AG04450 (cell line): ENCODE results near the gene MELTF. TPM values are rescaled to one million over a fixed set of nuclear protein-coding genes. Genes with fewer than 3 reads are reported as not detected.

Experiments
- CTCF ChIA-PET: fragments of 300-600, 350-600 bp; formaldehyde crosslinking; extraction: SDS; loops from one replicate; lab custom pipeline; 2022; ENCODE audit warnings: antibody characterized with exemption, inconsistent platforms; lab: Charles Lee
- POLR2A ChIA-PET: fragments of 350-600 bp; formaldehyde crosslinking; extraction: SDS; loops from one replicate; lab custom pipeline; 2021; ENCODE audit warnings: antibody characterized with exemption, inconsistent platforms; lab: Yijun Ruan, JAX
- DNase-seq: peaks from one replicate; pipeline ENCODE4 v3.0.0-alpha.2; 2011; ENCODE audit warnings: low read depth, low spot score
- H3K27ac ChIP-seq: one replicate; pipeline ENCODE4 v1.5.1; 2012; ENCODE audit warnings: low read depth, low read length, control low read depth
- H3K27me3 ChIP-seq: one replicate; pipeline ENCODE4 v1.6.0; 2012; ENCODE audit warnings: low read length; ENCODE audit not compliant: control insufficient read depth, insufficient read depth
- H3K4me3 ChIP-seq: 2 replicates; pipeline ENCODE4 v1.5.1; 2011; ENCODE audit warnings: mild to moderate bottlenecking, low read depth, low read length, control low read depth
- H3K9me3 ChIP-seq: 2 replicates; pipeline ENCODE4 v1.5.1; 2012; ENCODE audit warnings: low read length; ENCODE audit not compliant: control insufficient read depth, insufficient read depth
- polyA plus RNA-seq: library from polyadenylated mRNA; depleted of rRNA; stranded (reverse); fragments of >200 nt; gene quantifications from 2 replicates; pipeline ENCODE4 v1.2.3, GENCODE V29; 2011
- TF ChIP-seq, protein P1 (sequence below): IDR thresholded peaks from 2 replicates; pipeline ENCODE4 v1.5.1; 2011; ENCODE audit warnings: low read depth, low read length, control low read depth, inconsistent platforms

MELTF gene
- polyA plus RNA-seq, 1 experiment, result 0.55 TPM

DNA sequence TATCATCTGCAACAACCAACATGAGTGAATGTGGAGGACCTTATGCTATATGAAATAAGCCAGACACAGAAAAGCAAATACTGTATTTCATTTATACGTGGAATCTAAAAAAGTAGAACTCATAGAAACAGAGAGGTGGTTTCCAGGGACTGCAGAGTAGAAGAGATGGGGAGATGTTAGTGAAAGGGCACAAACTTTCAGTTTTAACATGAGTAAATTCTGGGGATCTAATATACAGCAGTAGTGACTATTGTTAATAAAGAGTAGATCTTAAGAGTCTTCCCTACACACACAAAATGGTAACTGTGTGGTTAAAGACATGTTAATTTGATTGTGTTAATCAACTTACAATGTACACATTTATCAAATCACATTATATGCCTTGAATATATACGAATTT, 20.9 kb upstream of the MELTF start:
- H3K4me3 ChIP-seq, result no peak overlapping the region
- DNase-seq, result no peak
- no peak overlapping the region for H3K27ac ChIP-seq
- TF ChIP-seq, protein P1, sequence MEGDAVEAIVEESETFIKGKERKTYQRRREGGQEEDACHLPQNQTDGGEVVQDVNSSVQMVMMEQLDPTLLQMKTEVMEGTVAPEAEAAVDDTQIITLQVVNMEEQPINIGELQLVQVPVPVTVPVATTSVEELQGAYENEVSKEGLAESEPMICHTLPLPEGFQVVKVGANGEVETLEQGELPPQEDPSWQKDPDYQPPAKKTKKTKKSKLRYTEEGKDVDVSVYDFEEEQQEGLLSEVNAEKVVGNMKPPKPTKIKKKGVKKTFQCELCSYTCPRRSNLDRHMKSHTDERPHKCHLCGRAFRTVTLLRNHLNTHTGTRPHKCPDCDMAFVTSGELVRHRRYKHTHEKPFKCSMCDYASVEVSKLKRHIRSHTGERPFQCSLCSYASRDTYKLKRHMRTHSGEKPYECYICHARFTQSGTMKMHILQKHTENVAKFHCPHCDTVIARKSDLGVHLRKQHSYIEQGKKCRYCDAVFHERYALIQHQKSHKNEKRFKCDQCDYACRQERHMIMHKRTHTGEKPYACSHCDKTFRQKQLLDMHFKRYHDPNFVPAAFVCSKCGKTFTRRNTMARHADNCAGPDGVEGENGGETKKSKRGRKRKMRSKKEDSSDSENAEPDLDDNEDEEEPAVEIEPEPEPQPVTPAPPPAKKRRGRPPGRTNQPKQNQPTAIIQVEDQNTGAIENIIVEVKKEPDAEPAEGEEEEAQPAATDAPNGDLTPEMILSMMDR, result no peak
- no peaks in the 10 kb centered on the region for H3K27me3 ChIP-seq
- no peaks in the 10 kb centered on the region for H3K9me3 ChIP-seq
- POLR2A ChIA-PET, result no interaction called here
- CTCF ChIA-PET, result no interaction called here

DNA sequence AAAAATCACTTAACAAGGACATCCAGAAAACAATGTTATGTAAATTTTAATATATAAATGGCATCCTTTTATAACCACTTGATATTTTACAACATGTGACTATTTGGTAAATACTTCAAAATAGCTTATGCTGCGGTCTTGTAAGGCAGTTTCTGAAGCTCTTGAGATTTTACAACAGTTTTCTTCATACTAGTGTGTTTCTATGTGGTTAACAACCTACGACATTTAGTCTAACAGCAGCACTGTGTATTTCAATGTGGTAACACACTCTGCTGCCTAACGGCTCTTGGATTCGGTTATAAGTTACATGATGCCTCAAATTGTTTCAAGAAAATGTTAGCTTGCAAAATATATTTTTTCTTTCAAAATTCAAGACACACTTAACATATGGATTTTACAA, 12.9 kb upstream of the MELTF start:
- ChIA-PET POLR2A (no interaction called here), CTCF (interaction anchor here (6.4 kb wide), 1 partner anchor 13 kb away, joined by 44 read pairs; the partner anchor contains the start of gene MELTF)
- no peak for DNase-seq
- H3K27ac ChIP-seq, result no peak overlapping the region
- no peak overlapping the region for H3K4me3 ChIP-seq
- no peaks in the 10 kb centered on the region for H3K9me3 ChIP-seq
- no peaks in the 10 kb centered on the region for H3K27me3 ChIP-seq
- TF ChIP-seq, protein P1, result no peak

DNA sequence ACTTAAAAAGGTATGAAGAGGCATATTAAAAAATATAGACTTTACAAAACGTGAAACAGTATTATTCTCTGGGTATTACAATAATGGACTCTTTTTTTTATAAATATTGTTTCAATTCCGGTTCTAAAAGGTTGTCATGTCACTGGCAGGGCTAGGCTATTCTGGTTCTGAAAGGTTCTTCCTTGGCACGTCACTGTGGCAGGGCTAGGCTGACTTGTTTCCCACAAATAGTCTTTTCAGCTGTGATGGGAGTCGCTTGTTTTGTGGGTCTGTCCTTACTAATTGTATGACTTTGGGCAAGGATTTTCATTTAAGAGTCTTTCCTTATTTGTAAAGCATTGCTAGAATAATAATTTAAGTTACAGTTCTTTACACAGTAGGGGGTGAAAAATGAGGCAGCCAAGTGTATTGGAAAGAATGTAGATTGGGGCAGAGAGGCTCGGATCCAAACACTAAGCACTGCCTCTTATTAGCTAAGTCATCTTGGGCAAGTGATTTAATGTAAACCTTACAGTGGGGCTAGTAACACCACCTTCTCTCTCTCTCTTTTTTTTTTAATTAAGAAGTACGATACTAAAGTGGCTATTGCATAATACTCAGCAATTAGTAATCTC, 12.4 kb upstream of the MELTF start:
- CTCF ChIA-PET, result interaction anchor here (1.5 to 6.4 kb wide), 2 partner anchors 12 to 145 kb away, joined by 4 to 44 read pairs; partner anchors contain the start of gene MELTF
- no peak overlapping the region for H3K27ac ChIP-seq
- H3K9me3 ChIP-seq, result no peaks in the 10 kb centered on the region
- TF ChIP-seq, protein P1, result no peak
- no peak for DNase-seq
- POLR2A ChIA-PET, result no interaction called here
- no peaks in the 10 kb centered on the region for H3K27me3 ChIP-seq
- no peak overlapping the region for H3K4me3 ChIP-seq

DNA sequence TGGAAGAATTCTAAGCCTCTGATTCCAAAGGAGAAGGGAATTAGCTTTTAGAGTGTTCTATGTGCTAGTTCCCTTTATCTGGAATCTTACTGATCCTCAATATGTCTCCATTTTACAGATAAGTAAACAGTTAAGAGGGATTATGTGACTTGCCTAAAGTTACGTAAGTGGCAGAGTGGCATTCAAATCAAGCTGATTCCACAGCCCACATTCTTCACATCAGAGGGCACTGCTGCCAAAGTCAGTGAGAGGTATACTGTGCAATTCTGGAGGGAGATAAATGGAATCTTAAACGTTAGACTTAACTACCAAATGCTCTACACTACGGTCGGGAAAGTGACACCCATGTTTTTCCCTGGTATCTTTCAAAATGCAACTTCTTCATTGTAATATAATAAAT, 11.0 kb upstream of the MELTF start:
- H3K27me3 ChIP-seq, result no peaks in the 10 kb centered on the region
- TF ChIP-seq, protein P1, result no peak
- H3K4me3 ChIP-seq, result no peak overlapping the region
- POLR2A ChIA-PET, result no interaction called here
- no peaks in the 10 kb centered on the region for H3K9me3 ChIP-seq
- H3K27ac ChIP-seq, result no peak overlapping the region
- DNase-seq, result no peak
- CTCF ChIA-PET, result interaction anchor here (0.6 to 6.4 kb wide), 3 partner anchors 11 to 1500 kb away, joined by 4 to 44 read pairs (median 9); partner anchors contain the start of gene MELTF

DNA sequence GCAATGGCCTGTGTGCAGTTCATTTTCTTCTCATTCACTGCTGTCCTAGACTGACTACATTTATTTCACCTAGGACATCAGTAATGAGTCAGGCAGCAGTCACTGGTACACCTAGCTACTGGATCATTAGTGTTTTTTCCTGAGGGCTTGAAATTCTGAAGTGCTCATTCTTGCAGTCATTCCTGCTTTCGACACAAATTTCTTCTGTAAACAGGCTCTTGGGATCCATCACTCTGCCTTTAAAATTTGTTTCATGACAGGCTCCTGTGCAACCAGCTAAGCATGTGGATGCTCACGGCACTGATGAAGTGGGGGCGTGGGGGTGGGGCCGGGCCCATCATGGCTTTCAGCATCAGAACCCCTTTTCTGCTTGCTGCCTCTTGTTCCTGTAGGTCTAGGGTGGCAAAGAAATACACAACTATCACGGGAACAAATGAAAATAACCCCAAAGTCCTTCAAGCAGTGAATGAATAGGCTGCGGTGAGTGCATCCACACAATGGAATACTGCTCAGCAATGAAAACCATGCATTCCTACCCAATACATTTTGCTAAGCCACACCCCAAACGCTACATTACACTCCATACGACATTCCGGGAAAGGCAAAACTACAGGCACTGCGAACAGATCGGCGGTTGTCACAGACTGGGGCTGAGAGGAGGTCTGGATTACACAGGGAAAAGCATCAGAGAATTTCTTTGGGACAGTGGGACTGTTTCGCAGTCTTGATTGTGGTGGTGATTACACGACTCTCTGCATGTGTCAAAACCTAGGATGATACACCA, 9.3 kb upstream of the MELTF start:
- no peak for DNase-seq
- ChIA-PET CTCF (interaction anchor here (1.5 kb wide), 1 partner anchor 9 kb away, joined by 4 read pairs; the partner anchor contains the start of gene MELTF), POLR2A (no interaction called here)
- TF ChIP-seq, protein P1, result no peak
- Histone ChIP-seq H3K4me3 (no peak overlapping the region), H3K27ac (no peak overlapping the region), H3K9me3 (no peaks in the 10 kb centered on the region), H3K27me3 (no peaks in the 10 kb centered on the region)
